Stimulated activated CD4-positive, alpha-beta T cell treated with anti-CD3 and anti-CD28 coated beads, Interleukin-1b, Interleukin-23, amount 100 ng/mL, for 4 hours (primary cell): Measurements from ENCODE around the gene SDC3.
A peak's percentile ranks its signal among the peaks of the same experiment; 100 is the strongest.

Source experiments
- DNase-seq, 2 donors: peaks; one replicate each; pipeline ENCODE4 v3.0.0-alpha.2; 2020; ENCODE audit warnings: low read depth in 2 of 2

The SDC3 gene

DNA sequence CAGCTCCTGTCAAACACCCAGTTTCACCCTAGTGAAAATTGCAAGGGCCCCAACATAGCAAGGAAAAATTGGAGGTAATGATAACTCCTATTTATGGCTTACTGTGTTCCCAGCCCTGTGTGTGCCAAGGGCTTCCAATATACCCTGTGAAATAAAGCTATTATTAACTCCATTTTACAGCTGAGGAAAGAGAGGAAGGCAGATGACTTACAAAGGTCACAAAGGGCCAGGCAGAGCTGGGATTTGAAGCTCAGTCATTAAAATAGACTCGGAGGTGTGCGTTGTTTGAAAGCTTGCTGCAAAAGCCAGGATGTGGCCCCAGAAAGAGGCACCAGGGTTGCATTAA lies 20.2 kb upstream of the SDC3 start:
- DNase-seq: no peak

DNA sequence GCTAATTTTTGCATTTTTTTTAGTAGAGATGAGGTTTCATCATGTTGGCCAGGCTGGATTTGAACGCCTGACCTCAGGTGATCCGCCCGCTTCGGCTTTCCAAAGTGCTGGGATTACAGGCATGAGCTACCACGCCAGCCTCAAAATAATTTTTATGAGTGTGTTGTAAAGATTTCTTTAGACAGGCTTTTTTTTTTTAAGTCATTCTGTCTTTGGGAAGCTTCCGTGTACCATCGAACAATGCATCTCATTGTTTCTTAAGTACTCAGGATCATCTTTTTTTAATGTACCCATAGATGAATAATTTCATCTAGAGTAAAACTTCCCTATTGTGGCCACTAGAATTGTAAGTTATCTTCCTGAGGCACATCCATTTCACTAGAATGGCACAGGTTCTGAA lies 19.6 kb upstream of the SDC3 start:
- DNase-seq: no peak

DNA sequence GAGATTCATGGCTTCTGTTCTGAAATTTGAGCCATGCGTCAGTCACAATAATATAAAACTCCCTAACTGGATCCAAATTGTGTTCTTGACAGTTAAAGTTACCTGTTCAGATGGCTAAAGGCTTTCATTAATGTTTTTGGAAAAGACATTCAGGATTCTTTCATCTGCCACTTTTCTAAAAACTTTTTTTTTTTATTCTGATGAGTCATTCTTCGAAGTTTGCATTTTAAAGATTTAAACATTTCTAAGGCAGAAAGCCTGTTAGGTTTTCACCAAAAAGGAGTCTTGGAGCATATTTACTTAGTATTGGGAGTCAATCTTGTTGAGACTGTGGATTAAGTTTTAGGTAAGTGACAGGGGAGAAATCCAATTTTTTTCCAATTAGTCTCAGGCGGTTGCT lies 18.9 kb upstream of the SDC3 start:
- no peak for DNase-seq

DNA sequence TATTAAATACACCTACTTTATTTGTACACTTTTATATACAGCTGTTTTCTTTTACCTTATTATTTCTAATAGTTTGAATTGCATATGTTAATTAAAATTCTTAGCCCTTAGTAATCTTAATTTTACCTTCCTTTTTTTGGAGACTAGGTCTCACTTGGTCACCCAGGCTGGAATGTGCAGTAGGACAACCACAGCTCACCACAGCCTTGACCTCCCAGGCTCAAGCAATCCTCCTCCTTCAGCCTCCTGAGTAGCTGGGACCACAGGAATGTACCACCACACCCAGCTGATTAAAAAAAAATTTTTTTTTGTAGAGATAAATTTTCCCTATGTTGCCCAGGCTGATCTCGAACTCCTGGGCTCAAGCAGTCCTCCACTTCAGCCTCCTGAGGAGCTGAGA lies 15.0 kb upstream of the SDC3 start:
- no peak for DNase-seq

DNA sequence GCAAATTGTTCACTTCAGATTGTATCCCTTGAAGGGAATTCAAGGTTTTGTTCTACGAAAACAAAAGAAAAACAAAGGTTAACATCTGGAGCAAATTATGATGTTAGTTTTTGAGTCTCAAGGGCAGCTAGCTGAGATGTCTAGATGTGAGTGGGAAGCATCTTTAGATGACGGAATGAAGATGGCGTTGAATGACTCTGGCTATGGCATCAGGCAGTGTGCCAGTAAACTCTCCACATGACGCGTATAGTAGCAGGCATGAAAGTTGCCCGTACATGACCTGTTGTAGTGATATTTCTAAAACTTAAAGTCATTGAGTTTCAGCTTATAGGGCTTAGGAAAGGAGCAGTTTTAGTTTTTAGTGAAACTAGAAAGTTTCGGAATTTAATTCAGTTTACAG lies 12.3 kb upstream of the SDC3 start:
- no peak for DNase-seq

DNA sequence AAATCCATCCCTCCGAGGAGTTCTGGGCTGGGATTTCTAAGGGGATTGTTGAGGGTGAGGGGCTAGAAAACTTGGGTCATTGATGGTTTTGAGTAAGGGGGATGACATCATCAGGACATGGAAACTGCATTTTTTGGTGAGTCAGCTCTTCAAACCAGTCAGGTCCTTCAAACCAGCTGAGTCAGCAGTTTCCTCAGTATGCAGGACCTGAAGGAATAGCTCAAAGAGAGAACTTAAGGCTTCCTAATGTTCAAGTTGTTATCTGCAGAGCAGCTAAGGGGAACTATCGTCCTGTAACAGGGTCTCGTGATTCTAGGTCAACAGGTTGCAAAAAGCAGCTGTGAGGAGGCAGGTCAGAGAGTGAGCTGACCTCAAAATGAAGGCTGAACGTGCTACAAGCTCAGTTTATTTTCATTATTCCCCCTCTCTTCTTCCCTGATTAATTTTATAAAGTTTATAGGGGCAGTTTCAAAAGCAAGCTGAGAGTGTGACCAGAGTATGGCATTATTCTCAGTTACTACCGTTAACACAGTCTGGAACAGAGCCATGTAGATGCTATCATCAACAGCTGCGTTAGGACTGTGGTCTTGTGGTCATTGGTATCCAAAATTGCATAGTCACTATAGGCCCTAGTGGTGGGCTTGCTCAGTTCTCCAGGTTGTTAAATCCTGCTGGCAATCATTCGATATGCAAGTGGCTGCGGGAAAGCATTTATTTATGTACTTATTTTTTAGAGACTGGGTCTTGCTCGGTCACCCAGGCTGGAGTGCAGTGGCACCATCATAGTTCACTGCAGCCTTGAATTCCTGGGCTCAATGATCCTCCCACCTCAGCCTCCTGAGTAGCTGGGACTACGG lies 10.7 kb upstream of the SDC3 start:
- DNase-seq: no peak

DNA sequence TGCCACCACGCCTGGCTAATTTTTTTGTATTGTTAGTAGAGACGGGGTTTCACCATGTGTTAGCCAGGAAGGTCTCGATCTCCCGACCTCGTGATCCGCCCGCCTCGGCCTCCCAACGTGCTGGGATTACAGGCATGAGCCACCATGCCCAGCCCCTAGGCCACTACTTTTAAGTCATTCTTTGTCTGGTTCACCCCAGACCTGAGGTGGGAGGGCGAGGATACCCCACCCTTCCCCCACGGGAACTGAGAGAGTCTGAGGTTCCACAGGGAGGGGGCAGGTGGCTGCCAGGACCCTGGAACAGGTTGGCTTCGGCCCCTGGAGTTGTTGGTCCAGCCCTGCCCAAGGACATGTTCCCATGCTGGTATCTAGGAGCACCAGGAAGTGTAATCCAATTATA lies 7.7 kb upstream of the SDC3 start:
- DNase-seq: no peak

DNA sequence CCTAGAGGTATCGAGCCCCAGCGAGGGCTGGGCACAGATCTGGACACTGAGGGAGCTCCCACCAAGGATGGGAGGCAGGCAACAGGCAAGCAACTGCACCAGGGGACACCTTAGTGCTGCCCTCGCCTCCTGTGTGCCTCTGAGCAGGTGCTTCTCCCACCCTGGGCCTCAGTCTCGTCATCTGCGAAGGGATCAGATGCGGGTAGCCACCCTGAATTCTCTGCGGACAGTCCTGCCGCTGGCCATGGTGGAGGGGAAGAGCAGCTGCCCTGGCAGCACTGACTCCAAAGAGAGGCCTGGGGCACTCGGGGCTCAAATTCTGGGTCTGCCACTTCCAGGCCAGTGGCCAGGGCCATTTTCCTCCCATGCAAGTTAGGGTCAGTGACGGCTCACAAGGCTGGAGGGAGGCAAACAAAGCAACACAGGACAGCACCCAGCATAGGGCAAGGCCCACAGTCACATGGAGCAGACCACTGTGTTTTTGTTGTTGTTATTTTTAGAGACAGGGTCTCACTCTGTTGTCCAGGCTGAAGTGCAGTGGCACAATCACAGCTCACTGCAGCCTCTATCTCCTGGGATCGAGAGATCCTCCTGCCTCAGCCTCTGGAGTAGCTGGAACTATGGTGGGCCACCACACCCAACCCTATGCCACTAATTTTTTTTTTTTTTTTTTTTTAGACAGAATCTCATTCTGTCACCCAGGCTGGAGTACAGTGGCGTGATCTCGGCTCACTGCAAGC lies 7.1 kb upstream of the SDC3 start:
- no peak for DNase-seq

DNA sequence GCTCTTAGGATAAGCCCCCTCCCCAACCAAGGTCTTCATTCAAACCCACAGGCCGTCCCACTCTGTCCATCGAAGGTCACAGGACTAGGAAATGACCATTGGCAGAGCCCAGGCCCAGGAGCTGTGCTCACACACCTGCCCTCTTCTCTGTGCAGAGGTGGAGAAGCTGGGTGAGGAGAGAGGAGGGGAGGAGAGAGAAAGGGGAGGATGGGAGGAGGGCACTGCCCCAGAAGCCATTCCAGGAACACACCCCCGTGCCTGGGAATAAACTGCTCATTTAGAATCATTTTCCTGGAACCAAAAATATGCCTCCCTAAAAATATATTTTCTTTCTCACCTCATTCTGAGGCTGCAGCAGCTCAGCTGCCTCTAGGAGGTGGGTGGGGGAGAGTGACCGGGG lies 6.4 kb upstream of the SDC3 start:
- no peak for DNase-seq

DNA sequence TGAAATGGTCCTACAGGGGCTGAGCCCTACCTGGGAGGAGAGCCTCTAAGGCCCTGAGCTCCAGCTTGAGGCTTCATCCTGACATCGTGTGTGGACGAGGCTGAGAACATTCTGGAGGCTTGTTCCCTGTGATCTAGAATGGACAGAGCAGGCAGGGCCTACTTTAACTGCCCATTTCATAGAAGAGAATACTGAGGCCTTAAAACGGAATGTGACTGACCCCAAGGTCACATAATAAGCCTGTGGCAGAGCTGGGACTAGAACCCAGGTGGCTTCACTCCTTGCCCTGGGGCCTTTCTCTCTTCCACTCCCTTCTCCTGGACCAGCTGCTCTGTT lies 6.0 kb upstream of the SDC3 start:
- DNase-seq: no peak

DNA sequence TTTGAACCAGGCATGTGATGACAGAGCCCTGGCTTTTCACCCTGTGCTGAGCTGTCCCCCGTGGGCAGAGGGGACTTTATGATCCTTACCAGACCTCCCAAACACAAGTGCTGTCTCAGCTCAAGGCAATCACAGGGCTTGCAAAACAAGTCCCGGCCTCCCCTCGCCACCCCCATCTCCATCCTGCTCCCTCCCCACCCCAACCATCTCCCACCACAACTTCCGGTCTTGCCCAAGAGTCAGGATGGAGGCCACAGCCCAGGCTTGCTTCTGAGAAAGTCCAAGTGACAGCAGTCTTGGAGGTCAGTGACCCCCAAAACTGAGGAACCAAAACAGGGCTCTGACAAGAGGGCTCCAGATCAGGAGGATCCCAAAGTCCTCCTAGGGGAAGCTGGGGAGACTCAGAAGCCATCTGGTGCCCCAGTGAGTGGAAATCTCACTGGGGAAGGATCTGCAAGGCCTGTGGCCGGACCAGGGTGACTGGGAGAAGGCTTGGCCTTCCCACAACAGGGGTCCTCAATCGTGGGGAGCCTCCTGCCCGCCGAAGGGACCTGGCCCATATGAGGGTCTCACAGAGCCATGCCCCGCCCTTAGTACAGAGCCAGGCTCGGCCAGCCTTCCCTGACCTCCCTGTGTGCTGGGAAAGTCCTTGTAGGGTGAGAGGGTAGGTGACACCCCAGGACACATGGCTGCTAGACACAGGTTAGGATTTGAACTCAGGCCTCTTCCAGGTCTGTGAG lies 4.5 kb upstream of the SDC3 start:
- no peak for DNase-seq

DNA sequence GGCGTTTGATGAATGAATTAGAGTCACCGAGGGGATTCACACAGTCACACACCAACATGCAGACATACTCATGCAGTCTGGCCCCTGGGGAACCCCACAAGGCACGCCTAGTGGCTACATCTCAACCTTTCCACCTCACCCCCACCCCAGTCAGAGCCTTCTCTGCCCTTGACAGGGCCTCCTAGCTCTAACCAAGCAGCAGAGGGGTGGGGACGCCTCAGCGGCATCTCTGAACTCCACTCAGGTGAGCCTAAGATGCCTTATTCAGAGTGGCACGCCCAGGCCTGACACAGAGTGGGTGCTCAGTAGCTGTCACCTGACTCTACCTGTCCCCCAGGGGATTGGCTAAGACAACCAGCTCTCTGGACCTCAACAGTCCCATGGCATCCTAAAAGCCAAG lies 3.7 kb upstream of the SDC3 start:
- no peak for DNase-seq

DNA sequence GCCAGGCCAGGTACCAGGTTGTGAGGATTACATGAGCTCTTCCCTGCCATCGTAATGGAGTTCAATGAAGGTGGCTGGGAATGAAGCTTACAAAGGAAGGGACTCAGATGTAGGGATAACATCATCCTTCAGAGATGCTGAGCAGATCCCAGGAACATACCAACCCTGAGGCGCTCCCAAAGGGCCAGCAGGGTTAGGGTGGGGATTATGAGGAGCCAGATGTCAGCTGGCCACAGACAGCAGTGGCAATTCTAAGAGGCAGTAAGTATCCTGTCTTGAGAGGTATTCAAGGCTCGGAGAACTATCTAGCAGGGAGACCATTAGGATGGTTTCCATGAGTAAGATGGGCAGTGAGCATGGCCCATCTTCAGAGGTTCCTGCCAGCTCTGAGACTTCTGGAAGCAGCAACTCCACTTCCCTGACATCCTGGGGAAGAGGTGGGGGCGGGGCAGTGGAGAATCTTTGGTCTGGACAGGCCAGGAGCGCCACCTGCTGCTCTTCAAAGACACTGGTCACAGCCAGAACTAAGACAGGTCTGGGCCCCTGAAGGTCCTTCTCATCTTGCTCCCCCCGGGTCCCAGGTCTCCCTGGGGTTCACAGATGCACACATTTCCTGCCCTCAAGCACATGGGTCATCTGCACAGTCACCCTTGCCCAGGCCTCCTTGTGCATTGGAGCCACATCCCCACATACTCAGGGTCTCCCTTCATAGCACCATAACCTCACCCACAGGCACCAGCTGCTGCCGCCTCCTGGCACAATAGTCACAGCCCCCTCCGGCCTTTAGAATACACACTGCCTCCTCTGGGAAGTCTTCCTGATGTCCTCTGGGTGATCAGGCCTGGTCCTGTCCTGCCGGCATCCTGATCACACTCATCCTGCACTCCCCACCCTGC lies 2.7 kb upstream of the SDC3 start:
- peak; percentile 30 to 43 for DNase-seq

DNA sequence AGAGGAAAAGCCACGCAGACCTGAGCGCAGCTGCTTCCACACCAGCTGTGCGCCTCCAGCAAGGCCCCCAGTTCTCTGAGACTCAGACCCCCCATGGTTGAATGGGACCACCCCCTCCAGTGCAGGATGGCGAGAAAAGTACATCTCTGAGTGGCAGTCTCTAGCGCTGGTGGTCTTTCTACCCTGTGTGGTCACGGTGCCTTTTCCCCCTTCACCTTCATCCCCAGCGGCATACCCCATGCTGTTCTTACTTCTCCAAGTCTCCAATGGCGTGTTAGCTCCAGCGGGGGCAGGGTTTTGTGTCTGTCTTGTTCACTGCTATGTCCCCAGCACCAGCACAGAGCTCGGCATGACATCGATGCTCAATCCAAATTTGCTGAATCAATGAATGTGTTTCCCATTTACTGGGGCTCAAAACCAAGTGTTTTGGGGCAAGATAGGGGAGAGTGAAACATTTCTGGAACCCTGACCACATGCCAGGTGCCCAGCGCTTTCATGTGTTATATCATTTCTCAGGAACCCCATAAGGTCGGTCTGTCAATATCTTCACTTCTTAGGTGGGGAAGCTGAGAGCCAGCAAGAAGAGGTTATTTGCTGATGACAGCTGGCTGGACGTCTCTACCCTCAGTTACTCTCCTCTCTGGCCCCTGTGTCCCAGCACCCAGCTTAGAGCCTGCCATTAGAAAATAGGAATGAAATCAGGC lies 959 bp upstream of the SDC3 start:
- DNase-seq: no peak

DNA sequence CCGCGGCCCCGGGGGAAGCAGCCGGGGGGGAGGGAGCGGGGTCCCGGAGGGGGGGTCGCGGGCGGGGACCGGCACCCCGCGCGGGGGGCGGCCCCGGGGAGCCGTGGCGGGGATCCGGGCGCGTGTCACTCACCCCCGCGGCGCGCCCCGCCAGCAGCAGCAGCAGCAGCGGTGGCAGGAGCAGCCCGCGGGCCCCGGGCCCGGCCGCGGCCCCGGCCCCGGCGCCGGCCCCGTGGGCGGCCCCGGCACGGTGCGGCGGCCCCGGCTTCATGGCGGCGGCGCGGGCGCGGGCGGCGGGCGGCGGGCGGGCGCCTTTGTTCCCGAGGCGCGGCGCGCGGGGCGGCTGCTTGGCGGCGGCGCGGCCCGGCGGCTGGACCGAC lies 252 bp downstream of the SDC3 start:
- DNase-seq: peak in 1 of 2 donors; percentile 12

DNA sequence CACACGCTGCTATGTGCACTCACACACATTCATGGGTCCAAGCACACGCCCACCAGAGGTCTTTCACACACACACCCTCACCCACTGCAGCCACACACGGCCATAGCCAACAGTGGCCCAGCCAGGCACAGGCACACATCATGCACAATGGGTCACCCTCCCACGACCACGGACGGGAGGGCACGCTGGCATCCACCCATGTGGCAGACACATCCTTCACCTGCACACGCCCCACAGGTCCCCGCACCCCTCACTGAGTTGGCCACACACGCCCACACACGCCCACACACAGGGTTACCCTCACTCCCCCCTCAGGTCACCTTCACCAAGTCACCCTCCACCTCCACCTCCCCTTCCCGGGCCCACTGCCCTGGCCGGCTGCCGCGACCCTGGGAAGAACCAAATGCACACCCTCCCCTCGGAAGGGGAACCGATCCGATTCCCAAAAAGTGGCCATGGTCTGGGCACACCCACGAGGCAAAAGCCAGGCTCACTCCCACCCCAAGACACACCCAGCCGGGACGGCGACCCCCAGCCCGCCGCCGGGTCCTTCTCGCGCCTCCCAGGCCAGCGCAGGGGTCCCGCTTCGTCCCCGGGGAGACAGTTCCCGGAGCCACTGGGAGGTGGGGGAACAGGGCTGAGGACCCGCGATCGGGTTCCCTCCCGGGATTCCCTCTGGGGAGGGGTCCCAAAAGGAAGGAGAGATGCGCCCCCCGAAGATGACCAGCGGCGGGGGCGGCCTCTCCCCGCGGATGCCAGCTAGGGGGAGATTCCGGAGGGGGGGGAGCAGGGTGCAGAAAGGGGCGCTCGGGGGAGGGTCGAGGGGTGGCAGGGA lies 860 bp downstream of the SDC3 start:
- DNase-seq: no peak

DNA sequence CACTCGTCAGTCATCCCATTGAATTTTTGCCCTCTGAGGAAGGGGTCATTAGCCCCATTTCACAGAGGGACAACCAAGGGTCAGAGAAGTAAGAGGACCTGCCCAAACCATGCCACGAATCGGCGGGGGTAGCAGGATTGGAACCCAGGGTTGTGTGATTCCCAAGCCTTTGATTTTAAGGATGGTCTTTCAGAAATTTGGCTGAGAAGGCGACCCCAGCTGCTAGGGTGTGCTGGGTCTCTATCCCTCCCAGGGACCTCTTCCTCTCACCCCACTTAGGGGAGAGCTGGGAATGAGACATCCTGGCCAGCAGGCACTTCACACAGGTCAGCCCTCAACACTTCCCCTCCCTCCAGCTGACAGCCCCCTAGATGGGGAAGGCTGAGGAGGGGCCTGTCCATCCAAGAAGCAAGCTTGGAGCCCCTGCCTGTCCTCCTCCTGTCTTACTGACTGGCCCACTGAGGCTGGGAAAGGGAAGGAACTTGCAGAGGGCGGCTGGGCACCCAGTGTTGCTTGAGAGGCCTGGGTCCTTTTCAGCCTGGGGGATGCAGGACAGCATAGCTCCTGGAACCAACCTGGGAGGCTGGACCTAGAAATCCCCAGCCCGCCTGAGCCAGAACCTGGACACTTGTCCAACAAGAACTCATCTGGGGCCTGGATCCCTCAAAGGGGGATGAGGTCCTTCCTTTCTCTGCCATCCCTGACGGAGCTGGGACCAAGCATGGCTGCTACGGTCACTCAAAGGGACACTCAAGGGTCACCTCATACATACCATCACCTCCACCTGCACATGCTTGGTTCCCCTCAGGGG lies 1.7 kb downstream of the SDC3 start:
- DNase-seq: no peak

DNA sequence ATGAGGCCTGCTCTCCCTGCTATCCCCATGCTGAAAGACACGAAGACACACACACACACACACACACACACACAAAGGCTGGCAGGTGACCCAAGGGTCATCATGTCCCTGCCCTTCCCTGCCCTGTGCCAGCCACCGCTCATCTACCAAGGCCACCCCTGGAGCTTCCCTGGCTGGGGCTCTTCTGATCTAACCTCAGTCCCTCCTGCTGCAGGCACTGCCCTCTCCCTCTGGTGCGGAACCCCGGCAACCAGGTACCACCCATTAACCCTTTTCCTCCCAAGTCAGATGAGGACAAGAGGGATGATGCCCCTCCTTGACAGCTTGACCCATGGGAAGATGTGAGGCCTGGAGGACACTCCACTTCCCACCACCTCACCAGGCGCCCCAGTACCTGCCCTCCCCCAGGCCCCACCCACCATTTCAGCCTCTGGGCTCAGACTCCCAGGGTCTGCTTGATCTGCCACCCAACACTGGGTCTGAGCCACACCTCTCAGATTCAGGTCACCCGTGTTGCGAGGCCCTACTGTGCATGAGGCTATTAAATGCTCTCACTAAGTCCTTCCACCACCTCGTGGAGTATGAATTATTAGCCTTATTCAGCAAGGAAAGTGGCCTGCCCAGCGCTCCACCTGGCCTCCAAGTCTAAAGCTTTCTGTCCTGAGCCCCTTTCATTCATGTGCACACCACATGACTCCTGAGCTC lies 2.5 kb downstream of the SDC3 start:
- no peak for DNase-seq

DNA sequence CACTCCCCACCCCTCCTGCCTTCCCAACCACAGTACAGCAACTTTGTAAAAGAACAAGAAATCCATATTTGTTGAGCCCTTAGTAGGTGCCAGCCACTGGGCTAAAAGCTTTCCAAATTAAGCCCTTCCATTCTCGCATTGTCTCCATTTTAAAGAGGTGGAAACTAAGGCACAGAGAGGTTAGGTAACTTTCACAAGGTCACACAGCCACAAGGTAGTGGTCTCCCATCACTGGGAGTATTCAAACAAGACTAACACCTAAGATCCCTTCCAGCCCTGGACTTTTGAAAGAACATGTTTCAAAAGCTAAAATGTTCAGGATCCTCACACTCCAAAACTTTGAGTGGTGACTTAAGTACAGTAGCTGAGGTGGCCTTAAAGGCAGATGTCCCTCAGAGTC lies 3.2 kb downstream of the SDC3 start:
- no peak for DNase-seq
